Fibroblast of lung (primary cell): ENCODE data around the gene MPZL3. TPM values are rescaled to one million over a fixed set of nuclear protein-coding genes. Genes with fewer than 3 reads are reported as not detected.

Experiments used
- DNase-seq, 2 donors: peaks; one replicate each; pipeline versions ENCODE4 v3.0.0 to v3.0.0-alpha.2; 2010; ENCODE audit warnings: low read depth in 2 of 2
- H2AFZ ChIP-seq: 2 replicates; pipeline ENCODE4 v1.5.1; 2012; ENCODE audit warnings: low read length, control low read depth, inconsistent platforms
- H3K27ac ChIP-seq: 2 replicates; pipeline ENCODE4 v1.5.1; 2011; ENCODE audit warnings: low read length, control low read depth; ENCODE audit not compliant: insufficient read depth
- H3K27me3 ChIP-seq: 2 replicates; pipeline ENCODE4 v1.5.1; 2011; ENCODE audit warnings: mild to moderate bottlenecking, low read length; ENCODE audit not compliant: control insufficient read depth, insufficient read depth
- H3K36me3 ChIP-seq: 2 replicates; pipeline ENCODE4 v1.5.1; 2011; ENCODE audit warnings: low read length; ENCODE audit not compliant: control insufficient read depth, insufficient read depth
- H3K4me1 ChIP-seq: 2 replicates; pipeline ENCODE4 v1.5.1; 2011; ENCODE audit warnings: low read length; ENCODE audit not compliant: control insufficient read depth, insufficient read depth; ENCODE audit errors: extremely low read depth
- H3K4me2 ChIP-seq: 2 replicates; pipeline ENCODE4 v1.5.1; 2011; ENCODE audit warnings: low read length, control low read depth; ENCODE audit not compliant: insufficient read depth; ENCODE audit errors: extremely low read depth
- H3K4me3 ChIP-seq, 4 experiments: fragments of 200-600 bp in 1 of 4; sonication (generic) in 1 of 4; replicated peaks in 1 of 4; 2 replicates each; pipeline ENCODE4 v1.5.1; 2011 to 2016; ENCODE audit warnings: low read length in 4 of 4, low read depth in 3 of 4, mild to moderate bottlenecking in 3 of 4, control low read depth in 2 of 4, inconsistent platforms in 1 of 4, mixed read lengths in 1 of 4; ENCODE audit not compliant: insufficient read depth in 1 of 4; ENCODE audit errors: control extremely low read depth in 1 of 4
- H3K79me2 ChIP-seq: 2 replicates; pipeline ENCODE4 v1.5.1; 2012; ENCODE audit warnings: mild to moderate bottlenecking, low read length, inconsistent platforms; ENCODE audit not compliant: control insufficient read depth, insufficient read depth
- H3K9ac ChIP-seq: 2 replicates; pipeline ENCODE4 v1.5.1; 2011; ENCODE audit warnings: mild to moderate bottlenecking, low read length, control low read depth; ENCODE audit not compliant: insufficient read depth
- H3K9me3 ChIP-seq: 2 replicates; pipeline ENCODE4 v1.5.1; 2012; ENCODE audit warnings: low read depth, low read length; ENCODE audit not compliant: control insufficient read depth, insufficient read depth
- H4K20me1 ChIP-seq: 2 replicates; pipeline ENCODE4 v1.5.1; 2011; ENCODE audit warnings: low read length; ENCODE audit not compliant: control insufficient read depth, insufficient read depth; ENCODE audit errors: extremely low read depth
- CTCF ChIP-seq, 2 donors: IDR thresholded peaks in 1 of 2; conservative IDR thresholded peaks in 1 of 2; 1 replicate in 1 of 2; 2 replicates in 1 of 2; pipeline ENCODE4 v1.5.1; 2011 to 2012; ENCODE audit warnings: low read length in 2 of 2, control low read depth in 1 of 2, inconsistent platforms in 1 of 2, low read depth in 1 of 2, mild to moderate bottlenecking in 1 of 2
- EZH2 ChIP-seq: IDR thresholded peaks from 2 replicates; pipeline ENCODE4 v1.5.1; 2012; ENCODE audit warnings: low read length, control low read depth, mild to moderate bottlenecking; ENCODE audit errors: missing control alignments
- polyA plus RNA-seq, 2 donors: library from polyadenylated mRNA; depleted of rRNA in 1 of 2; stranded (reverse) in 1 of 2; unstranded in 1 of 2; fragments of >200 nt; gene quantifications; 2 replicates each; pipeline ENCODE4 v1.2.1, GENCODE V29; 2011 to 2012; ENCODE audit warnings: missing spikeins in 1 of 2
- total RNA-seq: library from RNA; depleted of rRNA; stranded (reverse); fragments of >200 nt; gene quantifications from 2 replicates; pipeline ENCODE4 v1.2.1, GENCODE V29; 2014

The MPZL3 gene
- total and polyA plus RNA-seq, 2 donors (not counting 1 experiment from before 2014, with no cell fraction given) = 0.33 to 0.44 TPM

- no peak for DNase-seq
- Histone ChIP-seq H3K36me3 (no peaks in the 10 kb centered on the region), H3K4me1 (no peaks in the 10 kb centered on the region), H3K9me3 (no peaks in the 10 kb centered on the region), H3K9ac (no peak overlapping the region), H3K4me3 (no peak overlapping the region), H4K20me1 (no peaks in the 10 kb centered on the region), H3K27ac (no peak overlapping the region), H3K79me2 (no peaks in the 10 kb centered on the region), H3K27me3 (no peaks in the 10 kb centered on the region), H3K4me2 (no peak overlapping the region), H2AFZ (no peak overlapping the region)
- no peak for TF ChIP-seq CTCF (conservative IDR thresholded peaks at IDR 0.05 in 1 of 2, IDR thresholded peaks at IDR 0.05 in 1 of 2; ENCODE audit: low read depth in 1 of 2, low read length in 2 of 2)
- no peak for TF ChIP-seq EZH2
These were observed 28.2 kb downstream of the MPZL3 start for GRCh38 chr11:118223992-118224391.

- H3K27me3 ChIP-seq = no peaks in the 10 kb centered on the region
- DNase-seq = no peak
- H3K36me3 ChIP-seq = no peaks in the 10 kb centered on the region
- H3K4me2 ChIP-seq = no peak overlapping the region
- H2AFZ ChIP-seq = no peak overlapping the region
- no peaks in the 10 kb centered on the region for H4K20me1 ChIP-seq
- TF ChIP-seq CTCF (conservative IDR thresholded peaks at IDR 0.05 in 1 of 2, IDR thresholded peaks at IDR 0.05 in 1 of 2; ENCODE audit: low read depth in 1 of 2, low read length in 2 of 2) = no peak
- no peak for TF ChIP-seq EZH2
- no peaks in the 10 kb centered on the region for H3K79me2 ChIP-seq
- no peaks in the 10 kb centered on the region for H3K9me3 ChIP-seq
- H3K27ac ChIP-seq = no peak overlapping the region
- no peak overlapping the region for H3K4me3 ChIP-seq
- H3K9ac ChIP-seq = no peak overlapping the region
- no peaks in the 10 kb centered on the region for H3K4me1 ChIP-seq
These were observed 28.6 kb downstream of the MPZL3 start for GRCh38 chr11:118223570-118223969.

GRCh38 chr11:118222437-118222836 is 29.7 kb downstream of the MPZL3 start:
- Histone ChIP-seq H3K36me3 (no peaks in the 10 kb centered on the region), H3K9ac (no peak overlapping the region), H3K4me2 (no peak overlapping the region), H3K27ac (no peak overlapping the region), H4K20me1 (no peaks in the 10 kb centered on the region), H3K79me2 (no peaks in the 10 kb centered on the region), H2AFZ (no peak overlapping the region), H3K27me3 (no peaks in the 10 kb centered on the region), H3K4me1 (no peaks in the 10 kb centered on the region), H3K9me3 (no peaks in the 10 kb centered on the region), H3K4me3 (no peak overlapping the region)
- no peak for DNase-seq
- TF ChIP-seq CTCF (conservative IDR thresholded peaks at IDR 0.05 in 1 of 2, IDR thresholded peaks at IDR 0.05 in 1 of 2; ENCODE audit: low read depth in 1 of 2, low read length in 2 of 2) = no peak
